ENCODE results near the gene KIRREL3. TPM values are rescaled to one million over a fixed set of nuclear protein-coding genes. Genes with fewer than 3 reads are reported as not detected.

The KIRREL3 gene
- total RNA-seq, 1 experiment from 2014 or later = 0.44 TPM

DNA sequence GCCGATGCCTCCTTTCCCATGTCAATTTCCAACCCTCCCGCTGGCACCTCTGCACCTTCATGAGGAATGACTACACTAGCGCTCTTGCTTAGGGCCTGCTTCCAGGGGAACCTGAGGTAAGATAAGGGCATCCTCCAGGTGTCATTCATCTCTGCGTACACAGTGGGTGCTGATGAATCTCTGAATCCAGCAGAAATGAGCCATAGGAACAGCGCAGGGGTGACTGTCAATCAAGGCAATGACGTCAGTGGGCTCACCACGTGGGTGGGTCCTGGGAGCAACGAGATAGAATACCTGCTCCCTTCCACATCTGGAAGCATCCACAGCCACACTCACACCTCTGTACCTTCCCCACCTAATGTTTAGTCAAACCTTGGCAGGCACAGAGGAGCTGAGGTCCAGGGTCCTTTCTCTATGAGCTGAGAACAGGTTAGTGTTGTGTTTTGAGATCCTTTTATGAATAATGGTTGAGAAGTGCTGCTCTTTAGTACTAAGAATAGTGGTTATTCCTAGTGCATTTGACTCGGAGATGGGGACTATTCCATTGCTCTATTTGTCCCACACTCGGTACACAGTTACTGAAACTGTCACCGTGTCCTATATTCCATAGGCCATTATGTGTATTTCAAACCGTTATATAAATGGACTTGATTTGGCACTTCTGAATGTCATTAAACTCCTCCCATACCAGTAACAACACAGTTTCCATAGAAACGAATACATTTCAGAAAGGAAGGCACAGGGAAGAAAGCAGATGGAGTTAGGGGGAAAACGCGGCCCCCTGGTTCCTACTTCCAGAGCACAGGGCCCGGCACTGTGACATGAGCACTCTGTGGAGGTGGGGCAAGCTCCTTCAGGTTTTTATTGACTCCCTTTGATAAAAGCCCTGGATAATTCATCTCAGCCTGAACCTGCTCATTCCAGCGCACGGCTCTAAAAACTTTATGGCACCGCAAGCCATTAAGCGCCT is 451.7 kb downstream of the KIRREL3 start:
- BruUV-seq (replicated peaks) = no TSS peak

GRCh38 chr11:126547691-126548090 is 452.9 kb downstream of the KIRREL3 start:
- DNase-seq = no peak
- BruUV-seq (replicated peaks) = no TSS peak
- CTCF ChIA-PET = no interaction called here

More for the DNA sequence above, 451.7 kb downstream of the KIRREL3 start:
- Histone ChIP-seq H3K27me3 (ENCODE audit: low read length) (peaks cover 63% of the 10 kb centered on the region), H3K36me3 (ENCODE audit: low read depth, low read length) (no peaks in the 10 kb centered on the region), H3K4me1 (ENCODE audit: insufficient read depth, low read length) (no peaks in the 10 kb centered on the region), H2AFZ (ENCODE audit: low read length) (no peak overlapping the region), H3F3A (ENCODE audit: low read length, unreplicated experiment) (no peaks in the 10 kb centered on the region), H3K9me2 (replicated peaks; ENCODE audit: low read length) (no peaks in the 10 kb centered on the region), H3K79me2 (ENCODE audit: low read length) (no peaks in the 10 kb centered on the region), H3K4me3 (ENCODE audit: low read length) (no peak overlapping the region), H4K20me1 (ENCODE audit: low read length) (no peaks in the 10 kb centered on the region), H3K4me2 (ENCODE audit: low read length) (no peak overlapping the region), H3K9ac (ENCODE audit: low read length) (no peak overlapping the region), H3K27ac (ENCODE audit: low read length) (no peak overlapping the region), H3K9me3 (ENCODE audit: low read length) (no peaks in the 10 kb centered on the region)
- intact Hi-C loops (cut with micrococcal nuclease) = no loop called here
- ChIA-PET CTCF (no interaction called here), POLR2A (ENCODE audit: unreplicated experiment) (no interaction called here)
- TF ChIP-seq CTCF (conservative IDR thresholded peaks at IDR 0.05; ENCODE audit: low read depth, low read length) (no peak), EZH2 (IDR thresholded peaks at IDR 0.05; ENCODE audit: low read length, unreplicated experiment) (no peak)
- DNase-seq (no peak), ATAC-seq (no peak)

More at GRCh38 chr11:126547691-126548090, 452.9 kb downstream of the KIRREL3 start:
- no peak overlapping the region for H3K4me2 ChIP-seq (ENCODE audit: low read length)
- H3K27ac ChIP-seq (ENCODE audit: low read length) = no peak overlapping the region
- H3K9ac ChIP-seq (ENCODE audit: low read length) = no peak overlapping the region
- no peaks in the 10 kb centered on the region for H3F3A ChIP-seq (ENCODE audit: low read length, unreplicated experiment)
- POLR2A ChIA-PET (ENCODE audit: unreplicated experiment) = no interaction called here
- H3K9me2 ChIP-seq (replicated peaks; ENCODE audit: low read length) = no peaks in the 10 kb centered on the region
- no peak overlapping the region for H2AFZ ChIP-seq (ENCODE audit: low read length)
- H3K36me3 ChIP-seq (ENCODE audit: low read depth, low read length) = no peaks in the 10 kb centered on the region
- H3K4me1 ChIP-seq (ENCODE audit: insufficient read depth, low read length) = no peaks in the 10 kb centered on the region
- ATAC-seq = no peak
- no peaks in the 10 kb centered on the region for H4K20me1 ChIP-seq (ENCODE audit: low read length)
- H3K9me3 ChIP-seq (ENCODE audit: low read length) = no peaks in the 10 kb centered on the region
- no peaks in the 10 kb centered on the region for H3K79me2 ChIP-seq (ENCODE audit: low read length)
- intact Hi-C loops (cut with micrococcal nuclease) = no loop called here
- peaks cover 63% of the 10 kb centered on the region for H3K27me3 ChIP-seq (ENCODE audit: low read length)
- TF ChIP-seq EZH2 (IDR thresholded peaks at IDR 0.05; ENCODE audit: low read length, unreplicated experiment) (no peak), CTCF (conservative IDR thresholded peaks at IDR 0.05; ENCODE audit: low read depth, low read length) (no peak), EZH2phosphoT487 (IDR thresholded peaks at IDR 0.05; ENCODE audit: borderline replicate concordance, low read length) (no peak)
- no peak overlapping the region for H3K4me3 ChIP-seq (ENCODE audit: low read length)

Data from PC-3 (cell line).